ENCODE results near the gene BRSK2.
"Not testable (repeated sequence)": the region's sequence is repeated elsewhere in the genome, so short reads cannot be mapped to it uniquely, and the experiment has no call there.

The BRSK2 gene

GRCh38 chr11:1422981-1423380 lies 33.2 kb downstream of the BRSK2 start:
- no peaks in the 10 kb centered on the region for H4K20me1 ChIP-seq (ENCODE audit: insufficient read depth, low read length)
- no peak for TF ChIP-seq CTCF (IDR thresholded peaks at IDR 0.05; ENCODE audit: low read length)
- TF ChIP-seq EZH2 (IDR thresholded peaks at IDR 0.05; ENCODE audit: borderline replicate concordance, low read length), result no peak
- no peak overlapping the region for H3K9ac ChIP-seq (ENCODE audit: low read length)
- H3K36me3 ChIP-seq (ENCODE audit: insufficient read depth, low read length), result no peaks in the 10 kb centered on the region
- no peak overlapping the region for H2AFZ ChIP-seq (ENCODE audit: low read length)
- no peaks in the 10 kb centered on the region for H3F3A ChIP-seq (ENCODE audit: insufficient read depth, low read length)
- no peaks in the 10 kb centered on the region for H3K9me3 ChIP-seq (ENCODE audit: low read length)
- no peak overlapping the region for H3K4me2 ChIP-seq (ENCODE audit: low read length)
- H3K27me3 ChIP-seq (ENCODE audit: insufficient read depth, low read length), result no peaks in the 10 kb centered on the region
- H3K4me1 ChIP-seq (ENCODE audit: insufficient read depth, low read length, severe bottlenecking), result no peaks in the 10 kb centered on the region
- H3K4me3 ChIP-seq (ENCODE audit: low read depth, low read length, poor library complexity, severe bottlenecking), result no peak overlapping the region
- H3K9me2 ChIP-seq (ENCODE audit: low read depth, low read length), result no peaks in the 10 kb centered on the region
- no peaks in the 10 kb centered on the region for H3K79me2 ChIP-seq (ENCODE audit: insufficient read depth, low read length)
- H3K27ac ChIP-seq (ENCODE audit: low read depth, low read length, poor library complexity, severe bottlenecking), result no peak overlapping the region

- not testable (repeated sequence) for H4K20me1 ChIP-seq (ENCODE audit: insufficient read depth, low read length); H3K27me3 ChIP-seq (ENCODE audit: insufficient read depth, low read length); H3K4me1 ChIP-seq (ENCODE audit: insufficient read depth, low read length, severe bottlenecking); H3F3A ChIP-seq (ENCODE audit: insufficient read depth, low read length); H3K79me2 ChIP-seq (ENCODE audit: insufficient read depth, low read length); H3K9ac ChIP-seq (ENCODE audit: low read length); H3K4me3 ChIP-seq (ENCODE audit: low read depth, low read length, poor library complexity, severe bottlenecking); H3K9me3 ChIP-seq (ENCODE audit: low read length); H3K27ac ChIP-seq (ENCODE audit: low read depth, low read length, poor library complexity, severe bottlenecking); H3K4me2 ChIP-seq (ENCODE audit: low read length); H3K9me2 ChIP-seq (ENCODE audit: low read depth, low read length); H2AFZ ChIP-seq (ENCODE audit: low read length); H3K36me3 ChIP-seq (ENCODE audit: insufficient read depth, low read length)
These were observed 33.7 kb downstream of the BRSK2 start for GRCh38 chr11:1423406-1423805.

GRCh38 chr11:1425006-1425405 lies 35.3 kb downstream of the BRSK2 start:
- TF ChIP-seq EZH2 (IDR thresholded peaks at IDR 0.05; ENCODE audit: borderline replicate concordance, low read length), result no peak
- TF ChIP-seq CTCF (IDR thresholded peaks at IDR 0.05; ENCODE audit: low read length), result no peak
- Histone ChIP-seq H3K4me1 (ENCODE audit: insufficient read depth, low read length, severe bottlenecking) (no peaks in the 10 kb centered on the region), H3K9me2 (ENCODE audit: low read depth, low read length) (no peaks in the 10 kb centered on the region), H2AFZ (ENCODE audit: low read length) (no peak overlapping the region), H3K79me2 (ENCODE audit: insufficient read depth, low read length) (no peaks in the 10 kb centered on the region), H3K9me3 (ENCODE audit: low read length) (no peaks in the 10 kb centered on the region), H3K27me3 (ENCODE audit: insufficient read depth, low read length) (no peaks in the 10 kb centered on the region), H3K4me2 (ENCODE audit: low read length) (no peak overlapping the region), H3F3A (ENCODE audit: insufficient read depth, low read length) (no peaks in the 10 kb centered on the region), H4K20me1 (ENCODE audit: insufficient read depth, low read length) (no peaks in the 10 kb centered on the region), H3K4me3 (ENCODE audit: low read depth, low read length, poor library complexity, severe bottlenecking) (no peak overlapping the region), H3K9ac (ENCODE audit: low read length) (no peak overlapping the region), H3K36me3 (ENCODE audit: insufficient read depth, low read length) (no peaks in the 10 kb centered on the region), H3K27ac (ENCODE audit: low read depth, low read length, poor library complexity, severe bottlenecking) (no peak overlapping the region)

- TF ChIP-seq EZH2 (IDR thresholded peaks at IDR 0.05; ENCODE audit: borderline replicate concordance, low read length), result no peak
- H3K9me3 ChIP-seq (ENCODE audit: low read length), result no peaks in the 10 kb centered on the region
- no peaks in the 10 kb centered on the region for H3K79me2 ChIP-seq (ENCODE audit: insufficient read depth, low read length)
- no peaks in the 10 kb centered on the region for H3K27me3 ChIP-seq (ENCODE audit: insufficient read depth, low read length)
- no peak overlapping the region for H3K4me2 ChIP-seq (ENCODE audit: low read length)
- H4K20me1 ChIP-seq (ENCODE audit: insufficient read depth, low read length), result no peaks in the 10 kb centered on the region
- no peak overlapping the region for H3K9ac ChIP-seq (ENCODE audit: low read length)
- H2AFZ ChIP-seq (ENCODE audit: low read length), result no peak overlapping the region
- H3K9me2 ChIP-seq (ENCODE audit: low read depth, low read length), result no peaks in the 10 kb centered on the region
- no peak overlapping the region for H3K27ac ChIP-seq (ENCODE audit: low read depth, low read length, poor library complexity, severe bottlenecking)
- H3F3A ChIP-seq (ENCODE audit: insufficient read depth, low read length), result no peaks in the 10 kb centered on the region
- no peak overlapping the region for H3K4me3 ChIP-seq (ENCODE audit: low read depth, low read length, poor library complexity, severe bottlenecking)
- H3K36me3 ChIP-seq (ENCODE audit: insufficient read depth, low read length), result no peaks in the 10 kb centered on the region
- H3K4me1 ChIP-seq (ENCODE audit: insufficient read depth, low read length, severe bottlenecking), result no peaks in the 10 kb centered on the region
These were observed 35.7 kb downstream of the BRSK2 start for GRCh38 chr11:1425439-1425838.
